A549 (cell line): ENCODE results near the gene RCAN2. TPM values are rescaled to one million over a fixed set of nuclear protein-coding genes. Genes with fewer than 3 reads are reported as not detected.

Experiments used
- ATAC-seq, 2 experiments: fragments of 200-7000 bp in 1 of 2; fragments of >200 bp in 1 of 2; cut with Nextera tagmentation in 1 of 2; cut with Tn5 transposase in 1 of 2; 3 replicates each; pipeline versions ENCODE4 v1.8.0 to v1.9.1; 2018 to 2020; ENCODE audit warnings: mild to moderate bottlenecking in 1 of 2, moderate library complexity in 1 of 2
- CTCF ChIA-PET: fragments of 300-600 bp; sonication (Branson Sonifier 250); formaldehyde crosslinking; extraction: SDS; loops from one replicate; lab custom pipeline; 2021; ENCODE audit warnings: antibody characterized with exemption, inconsistent platforms; lab: Yijun Ruan, JAX
- POLR2A ChIA-PET: fragments of 350-600 bp; formaldehyde crosslinking; extraction: SDS; loops from one replicate; lab custom pipeline; 2021; ENCODE audit warnings: antibody characterized with exemption, inconsistent platforms; lab: Yijun Ruan, JAX
- DNase-seq, 2 experiments: peaks; one replicate each; pipeline versions ENCODE4 v3.0.0 to v3.0.0-alpha.2; 2011 to 2016; ENCODE audit warnings: low read depth in 1 of 2, low spot score in 1 of 2
- FAIRE-seq: peaks from 2 replicates; lab custom pipeline; 2011; peaks lifted over from hg19 to GRCh38; lab: Jason Lieb, UNC
- H3K27ac ChIP-seq, 2 experiments: fragments of >200 bp; sonication (Bioruptor Twin); formaldehyde crosslinking; 3 replicates each; pipeline ENCODE4 v1.5.1; 2016 to 2017
- H3K4me1 ChIP-seq: fragments of >200 bp; sonication (Bioruptor Twin); formaldehyde crosslinking; 3 replicates; pipeline ENCODE4 v1.6.1; 2016
- H3K4me2 ChIP-seq: fragments of >200 bp; sonication (Bioruptor Twin); formaldehyde crosslinking; 3 replicates; pipeline ENCODE4 v1.6.1; 2016
- H3K4me3 ChIP-seq: fragments of >200 bp; sonication (Bioruptor Twin); formaldehyde crosslinking; 3 replicates; pipeline ENCODE4 v1.5.1; 2016
- H3K9me3 ChIP-seq: fragments of >200 bp; sonication (Bioruptor Twin); formaldehyde crosslinking; 3 replicates; pipeline ENCODE4 v1.6.1; 2016
- BHLHE40 ChIP-seq: IDR thresholded peaks from 2 replicates; pipeline ENCODE4 v1.6.1; 2012; ENCODE audit warnings: low read depth, low read length, inconsistent platforms
- CHD2 ChIP-seq: fragments of 150-350 bp; IDR thresholded peaks from 2 replicates; pipeline ENCODE4 v1.6.1; 2014; ENCODE audit warnings: low read length; ENCODE audit not compliant: partially characterized antibody
- CHD4 ChIP-seq: fragments of 200-600 bp; sonication (generic); IDR thresholded peaks from 2 replicates; pipeline ENCODE4 v1.6.1; 2016; ENCODE audit warnings: antibody characterized with exemption, mild to moderate bottlenecking, borderline replicate concordance
- E2F6 ChIP-seq: IDR thresholded peaks from 2 replicates; pipeline ENCODE4 v1.6.1; 2012; ENCODE audit warnings: low read depth, borderline replicate concordance
- EP300 ChIP-seq, 2 experiments: fragments of >200 bp; sonication (Bioruptor Twin); formaldehyde crosslinking; IDR thresholded peaks; 2 replicates in 1 of 2; 3 replicates in 1 of 2; pipeline ENCODE4 v1.6.1; 2016 to 2017
- ESRRA ChIP-seq: fragments of 150-350 bp; IDR thresholded peaks from 2 replicates; pipeline ENCODE4 v1.6.1; 2014; ENCODE audit warnings: mild to moderate bottlenecking, low read length, borderline replicate concordance
- FOXS1 ChIP-seq: fragments of 250-450 bp; sonication (Bioruptor Pico); IDR thresholded peaks from 2 replicates; pipeline ENCODE4 v1.5.0; 2020; ENCODE audit warnings: mild to moderate bottlenecking, moderate library complexity
- HOXB13 ChIP-seq: fragments of 250-450 bp; sonication (Bioruptor Pico); IDR thresholded peaks from 2 replicates; pipeline ENCODE4 v1.5.0; 2020; ENCODE audit warnings: low read depth, mild to moderate bottlenecking, moderate library complexity
- JUN ChIP-seq, 2 experiments: fragments of >200 bp; sonication (Bioruptor Twin); formaldehyde crosslinking; IDR thresholded peaks; 2 replicates in 1 of 2; 3 replicates in 1 of 2; pipeline ENCODE4 v1.6.1; 2016 to 2017
- MAFK ChIP-seq: fragments of 450-650 bp; IDR thresholded peaks from 2 replicates; pipeline ENCODE4 v1.6.1; 2014; ENCODE audit not compliant: partially characterized antibody
- NPAS2 ChIP-seq: fragments of 250-450 bp; sonication (Bioruptor Pico); IDR thresholded peaks from 2 replicates; pipeline ENCODE4 v1.8.0; 2022; ENCODE audit warnings: mild to moderate bottlenecking, moderate library complexity, borderline replicate concordance
- PHF8 ChIP-seq: fragments of 200-600 bp; sonication (generic); IDR thresholded peaks from 2 replicates; pipeline ENCODE4 v1.6.1; 2016; ENCODE audit warnings: low read depth, mild to moderate bottlenecking, antibody characterized with exemption, moderate library complexity, borderline replicate concordance
- RARB ChIP-seq: fragments of 250-450 bp; sonication (Bioruptor Pico); IDR thresholded peaks from 2 replicates; pipeline ENCODE4 v1.8.0; 2021; ENCODE audit warnings: mild to moderate bottlenecking, moderate library complexity
- RCOR1 ChIP-seq: fragments of 150-350 bp; IDR thresholded peaks from 2 replicates; pipeline ENCODE4 v1.6.1; 2014; ENCODE audit warnings: antibody characterized with exemption, low read length, low read depth
- RFX5 ChIP-seq: fragments of 450-650 bp; IDR thresholded peaks from 2 replicates; pipeline ENCODE4 v1.7.1; 2014; ENCODE audit warnings: antibody characterized with exemption, mild to moderate bottlenecking, moderate library complexity
- RNF2 ChIP-seq: fragments of 200-600 bp; sonication (generic); IDR thresholded peaks from 2 replicates; pipeline ENCODE4 v1.6.1; 2016; ENCODE audit warnings: low read depth, mild to moderate bottlenecking, antibody characterized with exemption, moderate library complexity, borderline replicate concordance
- TFCP2L1 ChIP-seq: fragments of 250-450 bp; sonication (Bioruptor Pico); IDR thresholded peaks from 2 replicates; pipeline ENCODE4 v1.5.0; 2021; ENCODE audit warnings: mild to moderate bottlenecking
- TP53 ChIP-seq: fragments of 250-450 bp; sonication (Bioruptor Pico); IDR thresholded peaks from 2 replicates; pipeline ENCODE4 v1.5.0; 2021; ENCODE audit warnings: mild to moderate bottlenecking, moderate library complexity
- ZC3H11A ChIP-seq: fragments of 450-650 bp; IDR thresholded peaks from 2 replicates; pipeline ENCODE4 v1.6.1; 2014; ENCODE audit warnings: antibody characterized with exemption, mild to moderate bottlenecking
- ZFP36 ChIP-seq: fragments of 450-650 bp; IDR thresholded peaks from 2 replicates; pipeline ENCODE4 v1.6.1; 2014; ENCODE audit warnings: borderline replicate concordance; ENCODE audit not compliant: partially characterized antibody
- ZNF302 ChIP-seq: fragments of 250-450 bp; sonication (Bioruptor Pico); IDR thresholded peaks from 2 replicates; pipeline ENCODE4 v1.9.0; 2021; ENCODE audit warnings: inconsistent platforms, mild to moderate bottlenecking, moderate library complexity
- ZSCAN20 ChIP-seq: fragments of 250-450 bp; sonication (Bioruptor Pico); IDR thresholded peaks from 2 replicates; pipeline ENCODE4 v1.8.0; 2022; ENCODE audit warnings: mild to moderate bottlenecking, moderate library complexity
- WGBS: methylation state at CpG from one replicate; pipeline ENCODE4 v1.1.6; 2017; ENCODE audit errors: missing lambda C conversion rate; 5-methylcytosine and 5-hydroxymethylcytosine counted together
- polyA plus RNA-seq, 4 experiments: library from polyadenylated mRNA; depleted of rRNA in 3 of 4; stranded (reverse); fragments of >200 nt; fragmentation: RNase III in 1 of 4; extraction: RNeasy Plus Mini Kit Qiagen cat#74134 plus additional on column Dnase treatment in 1 of 4; gene quantifications; 2 replicates in 3 of 4; 3 replicates in 1 of 4; pipeline ENCODE4 v1.2.3, GENCODE V29; 2011 to 2017
- TF ChIP-seq, protein P1 (sequence below): fragments of >200 bp; sonication (Bioruptor Twin); formaldehyde crosslinking; IDR thresholded peaks from 3 replicates; pipeline ENCODE4 v1.6.1; 2016
- TF ChIP-seq, protein P2 (sequence below): fragments of 250-450 bp; sonication (Bioruptor Pico); IDR thresholded peaks from 2 replicates; pipeline ENCODE4 v1.5.0; 2020; ENCODE audit warnings: low read depth, mild to moderate bottlenecking, moderate library complexity
- TF ChIP-seq, protein P3 (sequence below): fragments of 150-350 bp; IDR thresholded peaks from 2 replicates; pipeline ENCODE4 v1.6.1; 2014; ENCODE audit warnings: low read depth, mild to moderate bottlenecking, low read length

The RCAN2 gene
- polyA plus RNA-seq, 2 of the 4 experiments (the other 2 are of a cell fraction) = not detected

- POLR2A ChIA-PET = no interaction called here
- H3K4me3 ChIP-seq = no peak overlapping the region
- no peak for ATAC-seq
- no peak overlapping the region for H3K27ac ChIP-seq
- TF ChIP-seq NPAS2 (CRISPR knock-in tag) (no peak), EP300 (IDR thresholded peaks at IDR 0.05) (no peak), RNF2 (no peak), CHD4 (no peak), ZSCAN20 (no peak), JUN (IDR thresholded peaks at IDR 0.05) (no peak), ZC3H11A (no peak), ESRRA (no peak), CHD2 (no peak)
- TF ChIP-seq, protein P1, sequence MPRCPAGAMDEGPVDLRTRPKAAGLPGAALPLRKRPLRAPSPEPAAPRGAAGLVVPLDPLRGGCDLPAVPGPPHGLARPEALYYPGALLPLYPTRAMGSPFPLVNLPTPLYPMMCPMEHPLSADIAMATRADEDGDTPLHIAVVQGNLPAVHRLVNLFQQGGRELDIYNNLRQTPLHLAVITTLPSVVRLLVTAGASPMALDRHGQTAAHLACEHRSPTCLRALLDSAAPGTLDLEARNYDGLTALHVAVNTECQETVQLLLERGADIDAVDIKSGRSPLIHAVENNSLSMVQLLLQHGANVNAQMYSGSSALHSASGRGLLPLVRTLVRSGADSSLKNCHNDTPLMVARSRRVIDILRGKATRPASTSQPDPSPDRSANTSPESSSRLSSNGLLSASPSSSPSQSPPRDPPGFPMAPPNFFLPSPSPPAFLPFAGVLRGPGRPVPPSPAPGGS = no peak
- TF ChIP-seq, protein P2, sequence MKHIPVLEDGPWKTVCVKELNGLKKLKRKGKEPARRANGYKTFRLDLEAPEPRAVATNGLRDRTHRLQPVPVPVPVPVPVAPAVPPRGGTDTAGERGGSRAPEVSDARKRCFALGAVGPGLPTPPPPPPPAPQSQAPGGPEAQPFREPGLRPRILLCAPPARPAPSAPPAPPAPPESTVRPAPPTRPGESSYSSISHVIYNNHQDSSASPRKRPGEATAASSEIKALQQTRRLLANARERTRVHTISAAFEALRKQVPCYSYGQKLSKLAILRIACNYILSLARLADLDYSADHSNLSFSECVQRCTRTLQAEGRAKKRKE = no peak
- TF ChIP-seq, all 56 proteins: peak for 0
- DNase-seq (no peak), FAIRE-seq (no peak)
- Histone ChIP-seq H3K4me2 (no peak overlapping the region), H3K9me3 (no peaks in the 10 kb centered on the region), H3K4me1 (no peaks in the 10 kb centered on the region)
- CTCF ChIA-PET = interaction anchor here (1.3 kb wide), 1 partner anchor 37 kb away, joined by 3 read pairs; no protein-coding TSS in a partner anchor
- 15% methylated on average over 4 of the region's 4 CpGs for WGBS
Observed at GRCh38 chr6:46509981-46510510, 18.8 kb upstream of the RCAN2 start.

DNA sequence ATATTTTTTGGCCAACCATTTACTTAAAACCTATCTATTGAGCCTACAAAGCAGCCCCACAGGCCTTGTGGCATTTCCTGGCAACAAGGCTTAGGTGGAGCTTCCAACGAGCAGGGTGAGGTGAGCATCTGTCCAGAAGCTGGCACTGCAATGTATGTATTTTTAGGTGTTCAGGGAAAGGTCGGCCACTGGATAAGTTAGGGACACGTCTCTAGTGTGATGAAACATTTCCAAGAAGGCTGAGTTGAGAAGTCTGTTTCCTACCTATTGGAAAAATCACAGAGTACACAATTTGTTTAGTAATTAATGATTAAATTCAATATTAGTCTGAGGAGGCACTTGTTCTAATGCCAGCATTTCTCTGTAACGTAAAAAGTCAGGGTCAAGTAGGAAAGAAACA is 17.8 kb upstream of the RCAN2 start:
- TF ChIP-seq FOXS1 (no peak), RNF2 (no peak), EP300 (IDR thresholded peaks at IDR 0.05) (no peak), TP53 (CRISPR knock-in tag) (no peak), PHF8 (no peak), ZFP36 (no peak), HOXB13 (CRISPR knock-in tag) (no peak), BHLHE40 (no peak), TFCP2L1 (CRISPR knock-in tag) (no peak), E2F6 (no peak), ZNF302 (CRISPR knock-in tag) (no peak), MAFK (no peak), RCOR1 (no peak), RARB (no peak), RFX5 (no peak)
- TF ChIP-seq, protein P3, sequence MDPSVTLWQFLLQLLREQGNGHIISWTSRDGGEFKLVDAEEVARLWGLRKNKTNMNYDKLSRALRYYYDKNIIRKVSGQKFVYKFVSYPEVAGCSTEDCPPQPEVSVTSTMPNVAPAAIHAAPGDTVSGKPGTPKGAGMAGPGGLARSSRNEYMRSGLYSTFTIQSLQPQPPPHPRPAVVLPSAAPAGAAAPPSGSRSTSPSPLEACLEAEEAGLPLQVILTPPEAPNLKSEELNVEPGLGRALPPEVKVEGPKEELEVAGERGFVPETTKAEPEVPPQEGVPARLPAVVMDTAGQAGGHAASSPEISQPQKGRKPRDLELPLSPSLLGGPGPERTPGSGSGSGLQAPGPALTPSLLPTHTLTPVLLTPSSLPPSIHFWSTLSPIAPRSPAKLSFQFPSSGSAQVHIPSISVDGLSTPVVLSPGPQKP = no peak
- no peak for ATAC-seq
- Histone ChIP-seq H3K4me1 (no peaks in the 10 kb centered on the region), H3K4me3 (no peak overlapping the region), H3K27ac (no peak overlapping the region), H3K4me2 (no peak overlapping the region), H3K9me3 (no peaks in the 10 kb centered on the region)
- ChIA-PET POLR2A (no interaction called here), CTCF (no interaction called here)
- no peak for DNase-seq
- WGBS = 20% methylated on average over 4 of the region's 4 CpGs
- no peak for FAIRE-seq
